ENCODE data around the gene SPON2. TPM values are rescaled to one million over a fixed set of nuclear protein-coding genes. Genes with fewer than 3 reads are reported as not detected.

SPON2 gene
- total RNA-seq, 1 donor from 2014 or later, result 149 TPM

DNA sequence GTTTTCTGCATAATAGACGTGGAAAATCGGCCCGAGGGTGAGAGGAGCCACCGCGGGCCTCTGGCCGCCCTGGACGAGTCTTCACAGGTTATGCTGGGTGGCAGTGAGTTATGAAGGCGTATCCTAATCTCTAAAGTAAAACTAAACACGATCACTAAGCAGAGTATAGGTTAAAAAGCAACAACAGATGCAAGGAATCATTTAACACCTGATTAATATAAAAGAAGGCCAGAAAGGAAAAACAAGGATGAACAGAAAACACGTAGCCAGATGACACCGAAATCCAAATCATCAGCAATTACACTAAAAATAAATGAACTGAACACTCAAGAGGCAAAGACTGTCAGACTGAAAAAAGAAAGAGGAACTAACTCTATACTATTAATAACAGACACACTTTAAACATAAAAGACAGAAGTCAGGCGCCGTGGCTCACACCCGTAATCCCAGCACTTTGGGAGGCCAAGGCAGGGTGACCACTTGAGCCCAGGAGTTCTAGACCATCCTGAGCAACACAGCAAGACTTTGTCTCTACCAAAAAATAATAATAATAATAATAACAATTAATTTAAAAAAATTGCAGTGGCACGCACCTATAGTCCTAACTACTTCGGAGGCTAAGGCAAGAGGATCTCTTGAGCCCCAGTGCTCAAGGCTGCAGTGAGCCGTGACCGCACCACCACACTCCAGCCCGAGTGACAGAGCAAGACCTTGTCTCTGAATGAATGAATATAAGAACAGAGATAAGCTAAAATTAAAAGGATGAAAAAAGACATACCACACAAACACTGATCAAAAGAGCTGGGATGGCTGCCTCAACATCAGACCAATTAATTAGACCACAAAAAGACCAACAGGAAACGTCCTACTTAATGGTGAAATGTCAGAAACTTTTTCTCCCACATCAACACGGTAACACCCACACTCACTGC is 46.5 kb upstream of the SPON2 start:
- Mint-ChIP-seq H3K27ac (ENCODE audit: unreplicated experiment) (peak overlapping the region; percentile 38), H3K4me1 (ENCODE audit: unreplicated experiment) (peaks cover 2% of the 10 kb centered on the region), H3K9me3 (ENCODE audit: unreplicated experiment) (no peaks in the 10 kb centered on the region), H3K4me3 (ENCODE audit: unreplicated experiment) (no peak overlapping the region), H3K36me3 (ENCODE audit: unreplicated experiment) (peaks cover 23% of the 10 kb centered on the region), H3K27me3 (ENCODE audit: unreplicated experiment) (no peaks in the 10 kb centered on the region)
- TF ChIP-seq, protein P1, sequence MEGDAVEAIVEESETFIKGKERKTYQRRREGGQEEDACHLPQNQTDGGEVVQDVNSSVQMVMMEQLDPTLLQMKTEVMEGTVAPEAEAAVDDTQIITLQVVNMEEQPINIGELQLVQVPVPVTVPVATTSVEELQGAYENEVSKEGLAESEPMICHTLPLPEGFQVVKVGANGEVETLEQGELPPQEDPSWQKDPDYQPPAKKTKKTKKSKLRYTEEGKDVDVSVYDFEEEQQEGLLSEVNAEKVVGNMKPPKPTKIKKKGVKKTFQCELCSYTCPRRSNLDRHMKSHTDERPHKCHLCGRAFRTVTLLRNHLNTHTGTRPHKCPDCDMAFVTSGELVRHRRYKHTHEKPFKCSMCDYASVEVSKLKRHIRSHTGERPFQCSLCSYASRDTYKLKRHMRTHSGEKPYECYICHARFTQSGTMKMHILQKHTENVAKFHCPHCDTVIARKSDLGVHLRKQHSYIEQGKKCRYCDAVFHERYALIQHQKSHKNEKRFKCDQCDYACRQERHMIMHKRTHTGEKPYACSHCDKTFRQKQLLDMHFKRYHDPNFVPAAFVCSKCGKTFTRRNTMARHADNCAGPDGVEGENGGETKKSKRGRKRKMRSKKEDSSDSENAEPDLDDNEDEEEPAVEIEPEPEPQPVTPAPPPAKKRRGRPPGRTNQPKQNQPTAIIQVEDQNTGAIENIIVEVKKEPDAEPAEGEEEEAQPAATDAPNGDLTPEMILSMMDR (IDR thresholded peaks at IDR 0.05), result no peak
- DNase-seq (ENCODE audit: extremely low spot score, unreplicated experiment), result no peak

DNA sequence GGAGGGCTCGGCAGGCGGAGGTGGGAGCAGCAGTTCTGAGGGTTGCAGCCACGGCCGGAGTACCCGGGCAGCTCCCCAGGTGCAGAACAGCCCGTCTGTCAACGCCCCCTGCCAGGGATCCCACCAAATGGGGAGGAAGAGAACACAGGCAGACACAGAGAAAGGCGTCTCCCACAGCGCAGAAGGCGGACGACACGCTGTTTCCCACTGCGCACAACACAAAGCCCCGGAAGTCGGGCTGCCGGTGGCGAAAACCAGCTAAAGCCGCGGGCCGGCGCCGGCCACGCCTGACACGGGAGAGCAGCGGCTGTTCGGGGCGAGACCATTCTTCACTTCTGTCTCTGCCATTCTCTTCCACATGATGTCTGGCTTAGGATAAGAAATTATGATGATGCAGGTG is 45.0 kb upstream of the SPON2 start:
- no peak overlapping the region for H3K4me3 Mint-ChIP-seq (ENCODE audit: unreplicated experiment)

DNA sequence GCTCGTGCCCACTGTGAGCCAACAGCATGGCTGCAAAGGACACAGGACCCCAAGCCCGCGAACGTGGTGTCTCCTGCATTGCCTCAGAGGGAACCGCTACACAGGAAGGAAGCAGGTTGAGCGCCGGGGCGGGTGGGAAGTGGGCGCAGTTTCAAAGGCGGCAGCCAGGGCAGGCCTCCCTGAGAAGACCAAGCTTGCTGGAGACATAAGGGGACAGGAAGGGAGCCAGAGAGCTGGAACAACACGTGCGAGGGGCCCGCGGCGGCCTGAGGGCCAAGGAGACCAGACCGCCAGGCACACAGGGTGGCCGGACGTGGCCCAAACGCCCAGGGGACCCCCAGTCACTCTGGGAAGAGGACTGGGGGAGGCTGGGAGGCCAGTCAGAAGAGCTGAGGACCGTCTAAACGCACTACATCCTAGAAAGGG is 44.5 kb upstream of the SPON2 start:
- Mint-ChIP-seq H3K27me3 (ENCODE audit: unreplicated experiment) (no peaks in the 10 kb centered on the region), H3K4me1 (ENCODE audit: unreplicated experiment) (peaks cover 4% of the 10 kb centered on the region), H3K9me3 (ENCODE audit: unreplicated experiment) (no peaks in the 10 kb centered on the region), H3K36me3 (ENCODE audit: unreplicated experiment) (peaks cover 22% of the 10 kb centered on the region), H3K4me3 (ENCODE audit: unreplicated experiment) (no peak overlapping the region), H3K27ac (ENCODE audit: unreplicated experiment) (no peak overlapping the region)
- no peak for DNase-seq (ENCODE audit: extremely low spot score, unreplicated experiment)
- TF ChIP-seq, protein P1 (IDR thresholded peaks at IDR 0.05), result no peak

More for the DNA sequence above, 45.0 kb upstream of the SPON2 start:
- no peak for DNase-seq (ENCODE audit: extremely low spot score, unreplicated experiment)
- no peaks in the 10 kb centered on the region for H3K27me3 Mint-ChIP-seq (ENCODE audit: unreplicated experiment)
- peaks cover 21% of the 10 kb centered on the region for H3K36me3 Mint-ChIP-seq (ENCODE audit: unreplicated experiment)
- H3K9me3 Mint-ChIP-seq (ENCODE audit: unreplicated experiment), result no peaks in the 10 kb centered on the region
- H3K4me1 Mint-ChIP-seq (ENCODE audit: unreplicated experiment), result peaks cover 2% of the 10 kb centered on the region
- TF ChIP-seq, protein P1 (IDR thresholded peaks at IDR 0.05), result no peak
- H3K27ac Mint-ChIP-seq (ENCODE audit: unreplicated experiment), result no peak overlapping the region

DNA sequence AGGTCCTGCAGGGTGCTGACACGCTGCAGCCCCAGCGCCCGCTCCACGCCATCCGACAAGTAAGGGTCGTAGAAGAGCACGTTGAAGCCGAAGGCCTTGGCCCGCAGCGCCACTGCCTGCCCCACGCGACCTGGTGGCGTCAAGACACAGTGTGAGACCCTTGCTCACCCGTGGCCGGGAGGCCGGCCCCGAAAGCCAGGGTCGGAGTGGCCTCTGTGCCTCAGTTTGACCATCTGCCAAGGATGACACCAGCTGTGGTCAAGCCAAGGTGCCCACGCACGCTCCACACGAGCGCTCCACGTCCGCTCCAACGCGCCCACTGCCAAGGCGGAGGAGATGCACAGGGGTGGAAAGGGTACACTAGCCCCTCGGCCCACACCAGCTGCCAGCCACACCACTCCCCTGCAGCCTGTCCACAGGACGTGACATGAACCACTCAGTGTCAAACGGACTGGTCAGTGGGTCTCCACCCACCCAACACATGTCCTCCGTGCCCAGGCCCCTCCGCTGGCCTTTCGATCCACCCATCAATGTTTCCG is 43.8 kb upstream of the SPON2 start:
- Mint-ChIP-seq H3K4me3 (ENCODE audit: unreplicated experiment) (no peak overlapping the region), H3K36me3 (ENCODE audit: unreplicated experiment) (peaks cover 25% of the 10 kb centered on the region)

More for the DNA sequence above, 43.8 kb upstream of the SPON2 start:
- H3K27ac Mint-ChIP-seq (ENCODE audit: unreplicated experiment), result no peak overlapping the region
- no peaks in the 10 kb centered on the region for H3K9me3 Mint-ChIP-seq (ENCODE audit: unreplicated experiment)
- no peaks in the 10 kb centered on the region for H3K27me3 Mint-ChIP-seq (ENCODE audit: unreplicated experiment)
- no peak for DNase-seq (ENCODE audit: extremely low spot score, unreplicated experiment)
- TF ChIP-seq, protein P1 (IDR thresholded peaks at IDR 0.05), result no peak
- H3K4me1 Mint-ChIP-seq (ENCODE audit: unreplicated experiment), result peaks cover 11% of the 10 kb centered on the region

Data from osteocyte (in vitro differentiated cells).